ENCODE results near the gene RCAN1. TPM values are rescaled to one million over a fixed set of nuclear protein-coding genes. Genes with fewer than 3 reads are reported as not detected.

Gene RCAN1
- total and polyA plus RNA-seq, 9 of the 15 experiments (the other 6 are each of a cell fraction or from before 2014, with no cell fraction given) = 4.4 to 16.5 (median 12.3) TPM

GRCh38 chr21:34639882-34640788 lies 25.2 kb upstream of the RCAN1 start (continued):
- TF ChIP-seq SRF (CRISPR knock-in tag; IDR thresholded peaks at IDR 0.05) = no peak
- no peak for TF ChIP-seq SRSF1 (IDR thresholded peaks at IDR 0.05; ENCODE audit: low read depth, low read length)
- TF ChIP-seq SIX5 (IDR thresholded peaks at IDR 0.05; ENCODE audit: borderline replicate concordance in 1 of 2, insufficient read depth in 1 of 2, low read depth in 1 of 2, low read length in 2 of 2) = no peak
- TF ChIP-seq SRSF9 (IDR thresholded peaks at IDR 0.05; ENCODE audit: borderline replicate concordance, low read depth, low read length) = no peak
- no peak for TF ChIP-seq ZEB2 (IDR thresholded peaks at IDR 0.05)
- no peak for TF ChIP-seq PTBP1 (IDR thresholded peaks at IDR 0.05; ENCODE audit: low read depth, low read length)
- no peak for TF ChIP-seq PCBP1 (IDR thresholded peaks at IDR 0.05; ENCODE audit: low read depth, low read length, poor library complexity, severe bottlenecking)
- TF ChIP-seq GTF2B (IDR thresholded peaks at IDR 0.05; ENCODE audit: extremely low read depth, insufficient read length) = no peak
- 0 out of 2 replicates have a peak, but pooled peaks have one; percentile 41 for TF ChIP-seq ZNF12 (CRISPR knock-in tag; IDR thresholded peaks at IDR 0.05)
- TF ChIP-seq CCNT2 (IDR thresholded peaks at IDR 0.05; ENCODE audit: borderline replicate concordance, extremely low read depth, insufficient read length, low read depth, low read length) = no peak
- TF ChIP-seq ETV1 (tag; conservative IDR thresholded peaks at IDR 0.05; ENCODE audit: low read depth) = 0 out of 2 replicates have a peak, but pooled peaks have one; percentile 35
- TF ChIP-seq LCOR (CRISPR knock-in tag; IDR thresholded peaks at IDR 0.05) = no peak
- TF ChIP-seq RFX7 (CRISPR knock-in tag; IDR thresholded peaks at IDR 0.05) = no peak
- TF ChIP-seq DPF2 (IDR thresholded peaks at IDR 0.05) = peak; percentile 67
- no peak for TF ChIP-seq ZNF830 (CRISPR knock-in tag; IDR thresholded peaks at IDR 0.05)
- TF ChIP-seq ZNF318 (IDR thresholded peaks at IDR 0.05; ENCODE audit: borderline replicate concordance in 1 of 2, low read depth in 1 of 2) = peak in 1 of 2 experiments; percentile 86; a peak in 2 of 4 replicates
- no peak for TF ChIP-seq ZNF197 (CRISPR knock-in tag; IDR thresholded peaks at IDR 0.05; ENCODE audit: low read depth)
- TF ChIP-seq SMAD1 (IDR thresholded peaks at IDR 0.05; ENCODE audit: low read depth, low read length, partially characterized antibody) = no peak
- TF ChIP-seq MEIS2 (IDR thresholded peaks at IDR 0.05; ENCODE audit: partially characterized antibody) = no peak
